Frontal cortex (tissue), 4 donors: ENCODE results near the gene CTDP1. TPM values are rescaled to one million over a fixed set of nuclear protein-coding genes. Genes with fewer than 3 reads are reported as not detected.
A peak's percentile ranks its signal among the peaks of the same experiment; 100 is the strongest.

Experiments
- DNase-seq, 2 donors: peaks; one replicate each; pipeline ENCODE4 v3.0.0; 2012; ENCODE audit warnings: low spot score in 2 of 2
- FAIRE-seq: peaks from 2 replicates; lab custom pipeline; 2012; peaks lifted over from hg19 to GRCh38; lab: Jason Lieb, UNC
- total RNA-seq: library from RNA; depleted of rRNA; stranded (reverse); fragments of >200 nt; gene quantifications from one replicate; pipeline ENCODE4 v1.2.3, GENCODE V29; 2014
- donor health status: control.
- donor health status: control.
- donor health status: control.

Gene CTDP1
- total RNA-seq, 1 donor from 2014 or later, result 16.7 TPM

DNA sequence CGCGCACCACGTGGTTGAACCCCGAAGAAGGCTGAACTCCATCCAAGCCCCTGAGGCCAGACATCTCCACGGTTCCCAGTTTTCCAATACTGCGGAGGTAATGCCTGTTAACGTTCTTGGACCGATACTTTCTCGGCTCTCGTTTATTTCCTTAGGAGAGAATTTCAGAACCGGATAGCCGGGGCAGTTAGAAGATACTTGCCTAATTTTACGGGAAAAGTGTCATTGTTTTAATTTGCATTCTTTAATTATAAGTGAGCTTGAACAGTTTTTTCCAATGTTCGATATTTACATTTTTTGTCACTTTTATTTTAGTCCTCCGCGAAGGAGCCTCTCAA, 107.9 kb downstream of the CTDP1 start:
- DNase-seq, result no peak
- no peak for FAIRE-seq

DNA sequence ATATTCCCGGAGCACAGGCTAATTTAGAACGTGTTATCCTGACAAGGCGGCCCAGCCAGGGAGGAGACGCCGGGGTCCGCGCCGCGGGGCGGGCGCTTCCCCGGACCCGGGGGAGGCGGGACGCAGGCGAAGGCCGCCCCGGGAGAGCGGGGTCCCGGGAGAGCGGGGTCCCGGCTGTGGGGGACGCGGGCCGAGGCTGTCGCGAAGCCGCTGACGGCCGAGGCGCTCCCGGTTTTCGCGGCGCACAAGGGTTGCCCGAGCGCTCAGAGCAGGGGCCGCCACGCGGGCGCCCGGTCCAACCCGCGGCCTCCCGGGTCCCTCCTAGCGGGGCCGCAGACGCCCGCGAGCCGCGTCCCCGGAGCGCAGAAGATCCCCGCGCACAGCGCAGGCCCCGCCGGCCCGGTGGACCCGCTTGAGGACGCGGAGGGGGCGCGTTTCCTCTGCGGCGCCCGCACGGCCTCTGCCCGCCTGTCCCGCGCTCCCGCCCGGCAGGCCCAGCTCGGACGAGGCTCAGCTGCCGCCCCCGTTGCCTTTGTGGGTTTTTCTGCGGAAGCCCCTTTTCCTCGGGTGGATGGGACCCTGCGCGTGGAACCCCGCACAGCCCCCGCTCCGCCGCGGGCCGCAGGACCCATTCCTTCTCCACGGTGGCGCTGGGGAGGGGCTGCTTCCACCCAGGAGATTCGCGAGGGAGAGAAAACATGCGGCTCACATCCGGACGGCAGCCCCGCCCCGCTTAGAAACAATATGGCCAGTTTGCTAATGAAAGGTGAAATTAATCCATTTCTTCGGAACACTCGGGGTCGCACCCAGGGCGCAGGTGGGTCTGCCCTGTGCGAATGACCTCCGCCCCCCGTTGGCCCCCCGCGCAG, 108.5 kb downstream of the CTDP1 start:
- DNase-seq (peak in 1 of 2 donors; percentile 42), FAIRE-seq (no peak)

DNA sequence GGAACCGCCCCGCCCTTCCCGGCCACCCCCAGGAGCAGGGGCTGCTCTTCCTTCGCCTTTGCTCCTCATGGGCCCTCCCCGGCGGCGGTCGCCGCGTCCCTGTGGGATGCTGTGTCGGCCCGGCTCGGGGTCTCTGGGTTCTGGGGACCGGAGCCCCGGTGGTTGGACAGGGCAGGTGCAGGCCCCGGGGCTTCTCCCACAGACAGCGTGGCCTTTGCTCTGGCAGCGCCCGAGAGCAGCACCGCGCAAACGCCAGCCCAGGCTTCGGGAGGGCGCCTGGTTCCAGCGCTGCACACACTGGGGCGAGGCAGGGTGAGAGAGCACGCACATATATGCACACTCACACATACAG, 109.1 kb downstream of the CTDP1 start:
- FAIRE-seq, result no peak
- no peak for DNase-seq

DNA sequence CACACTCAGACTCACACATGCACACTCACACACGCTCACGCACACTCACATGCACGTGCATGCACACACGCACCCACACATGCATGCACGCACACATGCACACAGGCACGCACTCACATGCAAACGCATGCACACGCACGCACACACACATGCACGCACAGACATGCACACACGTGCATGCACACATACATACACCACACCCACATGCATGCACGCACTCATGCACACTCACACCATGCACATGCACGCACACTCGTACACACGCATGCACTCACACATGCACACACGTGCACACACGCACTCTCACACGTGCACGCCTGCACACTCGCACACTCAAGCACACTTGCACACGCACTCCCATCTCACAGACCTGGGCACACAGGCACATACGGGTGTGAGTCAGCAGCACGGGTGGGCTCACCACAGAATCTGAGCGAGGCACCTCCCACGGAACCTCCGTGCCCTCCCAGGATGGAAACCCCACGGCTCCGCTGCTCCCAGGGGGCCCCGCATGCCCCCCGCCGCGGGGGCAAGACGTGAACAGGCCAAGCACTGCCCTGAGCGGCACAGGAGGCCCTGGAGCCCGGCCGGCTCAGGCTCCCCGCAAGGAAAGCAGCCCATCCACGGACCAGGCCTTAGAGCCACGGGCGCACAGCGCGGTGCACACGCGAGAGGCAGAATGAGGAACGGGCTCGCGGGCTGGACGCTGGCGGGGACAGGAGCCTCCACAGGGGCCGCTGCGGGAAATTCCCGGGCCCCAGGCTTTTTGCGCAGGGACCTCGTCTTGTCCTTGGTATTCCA, 109.7 kb downstream of the CTDP1 start:
- DNase-seq, result no peak
- FAIRE-seq, result no peak

DNA sequence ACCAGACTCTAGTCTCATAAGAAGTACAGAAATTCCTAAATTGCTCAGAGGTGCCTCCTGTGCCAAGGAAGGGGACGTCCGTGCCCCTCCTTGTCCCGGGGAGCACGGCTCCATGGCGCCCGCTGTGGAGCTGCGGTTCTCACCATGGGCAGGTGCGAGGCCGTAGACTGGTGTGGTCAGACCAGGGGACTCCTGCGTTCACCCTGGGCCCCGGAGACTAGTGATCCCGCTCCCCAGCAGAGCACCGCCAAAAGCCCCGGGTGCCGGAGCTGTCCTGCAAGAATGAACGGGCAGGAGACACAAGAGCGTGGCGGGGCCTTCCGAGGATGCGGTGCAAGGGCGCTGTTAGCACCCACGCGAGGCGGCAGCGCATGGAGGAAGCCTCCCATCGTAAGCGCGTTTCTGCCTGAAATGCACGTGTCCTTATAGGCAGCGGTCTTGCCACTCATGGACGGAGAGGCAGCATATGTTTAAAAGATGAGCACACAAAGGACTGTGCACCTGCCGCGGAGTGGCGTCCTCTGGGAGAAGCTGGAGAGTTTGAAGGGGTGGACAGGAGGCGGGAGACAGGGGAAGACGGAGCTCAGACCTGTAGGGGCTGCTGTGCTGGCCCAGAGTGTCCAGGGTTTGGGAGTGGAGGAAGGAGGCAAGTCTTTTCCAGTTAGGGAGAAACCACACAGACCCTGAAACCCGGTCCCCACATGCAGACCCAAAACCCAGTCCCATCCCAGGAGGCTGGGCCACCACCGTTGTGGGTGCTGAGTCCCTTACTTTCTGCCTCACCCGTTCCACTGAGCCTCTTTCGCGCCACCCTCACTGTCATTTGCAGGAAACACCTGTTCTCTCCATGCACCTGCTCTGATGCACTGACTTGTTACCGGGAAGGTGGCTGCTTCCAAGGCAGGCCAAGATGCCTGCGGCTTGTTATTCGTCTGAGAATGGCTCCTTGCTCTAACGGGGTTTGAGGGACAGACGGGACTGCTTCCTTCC, 110.6 kb downstream of the CTDP1 start:
- DNase-seq (no peak), FAIRE-seq (no peak)

DNA sequence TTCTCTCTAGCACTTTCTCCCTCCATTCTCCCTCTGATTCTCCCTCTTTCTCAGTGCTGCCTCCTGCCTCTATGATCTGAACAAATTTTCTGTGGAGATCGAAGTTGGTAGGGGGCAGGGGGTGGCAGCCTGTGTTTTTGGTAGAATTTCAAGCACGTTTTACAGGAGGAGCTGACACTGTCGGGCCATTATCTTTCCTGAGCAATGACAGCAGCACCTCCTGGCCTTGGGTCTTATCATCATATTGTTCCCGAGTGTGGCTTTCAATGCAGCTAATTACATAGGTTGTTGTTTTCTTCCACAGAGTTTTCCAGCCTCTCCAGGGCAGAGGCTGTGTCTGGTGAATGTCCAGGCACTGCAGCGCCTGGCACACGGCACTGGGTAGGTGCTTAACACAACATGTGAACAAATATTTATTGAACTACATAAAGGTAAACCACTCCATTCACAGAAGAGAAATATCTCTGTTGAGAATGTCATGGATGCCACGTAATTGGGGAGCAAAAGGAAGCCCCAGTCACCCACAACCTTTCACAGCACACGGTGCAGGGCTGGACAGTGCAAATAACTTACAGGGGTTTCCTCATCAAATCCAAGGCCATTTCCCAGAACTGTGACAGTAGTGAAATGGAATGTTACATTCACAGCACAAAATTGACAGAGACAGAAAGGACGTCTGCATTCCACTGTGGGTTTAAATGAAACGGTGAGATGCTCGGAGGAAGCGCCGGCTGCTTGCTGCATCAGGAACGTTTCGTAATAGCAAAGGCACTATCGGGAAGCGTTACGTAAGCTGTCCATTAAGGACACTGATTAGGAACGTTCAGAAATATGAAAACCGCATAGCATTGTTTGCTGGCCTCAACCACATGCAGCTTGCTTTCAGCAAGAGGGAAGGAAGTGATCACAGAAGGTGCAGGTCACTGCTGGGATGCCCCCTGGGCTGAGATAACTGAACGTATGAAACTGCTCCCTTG, 111.7 kb downstream of the CTDP1 start:
- DNase-seq (no peak), FAIRE-seq (no peak)

DNA sequence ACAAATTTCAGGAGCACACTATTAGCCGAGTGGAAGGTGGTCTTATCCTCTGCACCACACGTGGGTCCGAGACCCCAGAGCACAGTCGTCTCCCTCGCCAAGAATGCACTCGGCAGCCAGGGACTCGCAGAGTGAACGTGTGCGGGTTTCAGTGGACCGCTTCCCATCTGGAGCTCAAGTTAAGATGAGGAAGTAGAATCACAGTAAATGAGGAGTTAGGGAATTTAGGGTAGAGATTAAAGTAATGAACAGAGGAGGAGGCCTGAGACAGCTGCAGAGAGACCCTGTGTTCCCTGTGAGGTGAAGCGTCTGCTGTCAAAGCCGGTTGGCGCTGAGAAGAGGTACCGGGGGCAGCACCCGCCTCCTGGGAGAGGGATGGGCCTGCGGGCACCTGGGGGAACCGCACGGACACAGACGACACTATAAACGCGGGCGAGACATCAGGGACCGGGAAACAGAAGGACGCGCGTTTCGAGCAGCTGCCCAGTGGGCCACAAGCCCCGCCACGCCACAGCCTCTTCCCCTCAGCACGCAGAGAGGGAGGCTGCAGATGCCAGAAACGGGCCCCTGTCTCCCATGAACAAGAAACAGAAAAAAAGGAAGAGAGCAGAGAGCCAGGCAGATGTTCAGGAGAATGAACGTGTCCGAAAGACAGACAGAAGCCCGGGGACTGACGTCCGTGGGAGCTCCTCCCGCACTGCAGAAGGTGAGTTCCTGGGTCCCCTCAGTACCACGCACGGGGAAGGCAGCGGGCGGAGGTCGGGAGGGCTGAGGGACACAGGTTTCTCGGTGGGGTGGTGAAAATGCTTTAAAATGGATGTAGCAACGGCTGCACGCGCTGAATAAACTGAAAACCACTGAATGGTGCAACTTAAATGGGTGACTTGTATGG, 112.7 kb downstream of the CTDP1 start:
- DNase-seq, result no peak
- no peak for FAIRE-seq

DNA sequence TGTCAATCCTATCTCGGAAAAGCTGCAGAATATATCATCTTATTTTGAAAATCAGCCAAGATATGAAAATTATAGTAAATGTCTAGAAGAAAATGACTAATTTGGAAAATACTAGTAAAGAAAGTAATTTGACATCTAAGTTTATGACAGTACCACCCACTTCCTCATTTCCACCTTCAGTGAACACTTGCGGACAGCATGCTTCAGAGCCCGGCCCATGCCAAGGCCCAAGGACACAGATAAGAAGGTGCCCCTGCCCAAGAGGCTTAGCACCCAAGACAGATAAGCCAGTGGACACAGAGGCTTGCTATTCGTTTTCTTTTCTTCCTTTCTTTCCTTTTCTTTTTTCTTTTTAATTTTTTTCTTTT, 113.4 kb downstream of the CTDP1 start:
- FAIRE-seq, result no peak

DNA sequence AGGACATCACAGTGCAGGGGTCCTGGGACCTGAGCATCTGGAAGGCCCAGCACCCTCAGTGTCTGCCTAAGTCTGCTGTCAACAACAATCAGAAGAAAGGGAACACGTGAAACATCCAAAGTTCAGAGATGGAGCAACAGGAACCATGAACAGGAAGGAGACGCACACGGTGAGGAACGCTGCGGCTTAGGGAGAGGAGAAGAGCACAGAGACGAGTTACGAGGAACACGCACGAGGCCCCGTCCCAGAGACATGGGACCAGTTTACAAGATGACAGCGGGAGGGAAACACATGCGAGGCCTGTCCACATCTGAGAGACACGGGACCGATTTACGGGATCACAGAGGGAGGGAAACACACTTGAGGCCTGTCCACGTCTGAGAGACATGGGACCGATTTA, 115.2 kb downstream of the CTDP1 start:
- no peak for DNase-seq
- FAIRE-seq, result no peak

More for the DNA sequence above, 113.4 kb downstream of the CTDP1 start:
- no peak for DNase-seq

DNA sequence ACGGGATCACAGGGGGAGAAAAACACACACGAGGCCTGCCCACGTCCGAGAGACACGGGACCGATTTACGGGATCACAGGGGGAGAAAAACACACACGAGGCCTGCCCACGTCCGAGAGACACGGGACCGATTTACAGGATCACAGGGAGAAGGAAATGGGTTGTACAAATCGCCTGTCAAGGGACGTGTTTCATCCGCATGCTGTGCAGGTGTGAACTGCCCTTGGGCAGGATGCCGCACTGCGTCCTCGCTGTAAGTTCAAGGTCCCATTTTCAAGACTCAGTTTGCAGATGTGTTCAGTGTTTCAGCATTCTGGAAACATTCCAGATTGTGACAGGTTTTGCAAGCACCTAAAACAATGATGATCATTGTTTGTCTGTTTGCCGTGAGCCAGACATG, 115.8 kb downstream of the CTDP1 start:
- DNase-seq, result no peak
- FAIRE-seq, result no peak

DNA sequence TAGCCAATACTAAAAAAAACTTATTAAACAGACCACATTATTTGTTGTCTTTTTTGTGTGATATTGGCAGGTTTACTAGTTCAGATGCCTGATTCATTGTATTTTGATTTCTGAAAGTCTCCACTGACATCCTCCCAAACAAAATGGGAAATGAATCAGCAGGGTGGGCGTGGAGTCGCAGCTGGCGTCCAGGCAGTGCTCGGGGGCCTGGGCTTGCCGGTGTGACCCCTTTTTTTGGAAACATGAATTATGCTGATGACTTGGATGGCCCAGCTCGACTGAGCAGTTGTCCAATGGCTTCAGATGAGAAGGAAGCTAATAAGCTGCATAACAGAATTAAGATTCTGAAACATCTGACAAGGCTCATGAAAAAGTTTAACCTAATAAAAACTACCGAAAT, 116.4 kb downstream of the CTDP1 start:
- DNase-seq (no peak), FAIRE-seq (no peak)

DNA sequence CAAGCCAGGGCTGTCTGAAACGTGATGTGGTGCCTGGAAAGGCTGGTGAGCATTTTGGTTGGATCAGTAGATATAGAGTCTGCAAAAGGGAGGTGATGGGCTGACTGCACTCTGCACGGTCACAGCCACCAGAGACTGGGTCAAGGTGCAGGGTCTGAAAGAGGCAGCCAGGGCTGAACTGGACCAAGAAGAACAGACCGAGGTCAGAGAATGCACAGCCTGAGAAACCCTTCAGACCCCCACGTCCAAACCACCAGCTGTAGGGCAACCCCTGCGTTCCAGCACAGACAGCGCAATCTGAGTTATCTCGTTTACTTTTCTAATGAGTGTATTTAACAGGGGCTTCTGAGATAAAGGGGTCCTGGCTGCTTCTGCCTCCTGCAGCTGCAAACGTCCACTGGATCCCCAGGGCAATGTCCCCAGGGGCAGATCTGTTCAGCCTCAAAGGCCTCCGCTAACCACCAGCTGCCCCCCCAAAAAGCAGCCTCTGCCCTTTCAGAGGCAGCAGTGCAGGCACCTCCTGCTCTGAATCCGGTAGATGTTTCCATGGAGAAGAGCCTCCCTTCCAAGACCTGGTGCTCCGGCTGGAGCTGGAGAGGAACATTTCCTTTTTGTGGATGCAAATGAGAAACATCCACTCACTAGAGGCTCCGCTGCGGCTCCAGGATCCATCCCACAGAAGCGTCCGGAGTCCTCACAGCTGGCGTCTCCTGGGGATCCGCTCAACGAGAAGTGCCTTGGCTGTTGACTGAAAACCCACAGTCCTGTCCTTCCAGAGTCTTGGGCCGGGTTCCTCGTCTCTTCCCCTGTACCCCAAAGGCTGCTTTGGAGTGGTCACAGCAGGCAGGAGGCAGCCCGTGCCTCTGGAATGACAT, 117.2 kb downstream of the CTDP1 start:
- no peak for DNase-seq
- no peak for FAIRE-seq

DNA sequence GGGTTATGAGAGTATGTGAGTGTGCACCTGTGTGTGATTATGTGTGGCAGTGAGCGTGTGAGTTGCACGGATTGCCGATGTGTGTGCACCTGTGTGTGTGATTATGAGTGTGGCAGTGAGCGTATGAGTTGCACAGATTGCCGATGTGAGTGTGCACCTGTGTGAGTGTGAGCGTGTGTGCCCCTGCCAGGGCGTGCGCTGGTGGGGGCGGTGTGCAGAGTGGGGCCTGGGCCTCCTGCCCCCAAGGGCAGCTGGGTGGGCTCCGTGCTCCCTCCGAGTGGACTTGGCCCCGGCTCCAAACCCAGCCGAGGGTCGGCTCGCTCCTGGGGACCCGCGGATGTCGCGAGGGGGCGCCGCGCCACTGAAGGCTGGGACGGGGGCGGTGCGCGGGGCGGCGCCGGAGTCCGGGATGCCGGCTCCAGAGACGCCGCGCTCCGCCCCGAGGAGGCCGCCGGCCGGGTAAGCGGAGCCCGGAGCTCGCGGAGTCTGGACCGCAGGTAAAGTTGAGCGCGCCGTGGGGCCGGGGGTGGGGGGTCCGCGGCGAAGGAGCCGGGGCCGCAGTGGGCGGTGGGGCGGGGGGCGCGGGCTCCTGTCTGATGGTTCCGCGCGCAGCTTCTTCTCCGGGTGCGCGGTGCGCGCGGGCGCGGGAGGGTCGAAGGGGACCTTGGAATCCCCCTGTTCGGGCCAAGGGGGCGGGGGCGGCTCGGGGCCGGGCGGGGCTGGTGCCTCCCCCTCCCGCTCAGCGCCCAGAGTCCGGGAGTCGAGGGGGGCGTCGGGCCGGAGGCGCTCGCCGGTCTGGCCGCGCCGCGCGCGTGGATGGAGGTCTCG, 118.1 kb downstream of the CTDP1 start, which contains the start of gene KCNG2:
TSS of gene KCNG2 (plus strand) at position 421 of the 828 bp plus-strand sequence. CDS start 65,730 bp downstream, outside the sequence.
- FAIRE-seq, result no peak
- DNase-seq, result peak; percentile 68 to 70

DNA sequence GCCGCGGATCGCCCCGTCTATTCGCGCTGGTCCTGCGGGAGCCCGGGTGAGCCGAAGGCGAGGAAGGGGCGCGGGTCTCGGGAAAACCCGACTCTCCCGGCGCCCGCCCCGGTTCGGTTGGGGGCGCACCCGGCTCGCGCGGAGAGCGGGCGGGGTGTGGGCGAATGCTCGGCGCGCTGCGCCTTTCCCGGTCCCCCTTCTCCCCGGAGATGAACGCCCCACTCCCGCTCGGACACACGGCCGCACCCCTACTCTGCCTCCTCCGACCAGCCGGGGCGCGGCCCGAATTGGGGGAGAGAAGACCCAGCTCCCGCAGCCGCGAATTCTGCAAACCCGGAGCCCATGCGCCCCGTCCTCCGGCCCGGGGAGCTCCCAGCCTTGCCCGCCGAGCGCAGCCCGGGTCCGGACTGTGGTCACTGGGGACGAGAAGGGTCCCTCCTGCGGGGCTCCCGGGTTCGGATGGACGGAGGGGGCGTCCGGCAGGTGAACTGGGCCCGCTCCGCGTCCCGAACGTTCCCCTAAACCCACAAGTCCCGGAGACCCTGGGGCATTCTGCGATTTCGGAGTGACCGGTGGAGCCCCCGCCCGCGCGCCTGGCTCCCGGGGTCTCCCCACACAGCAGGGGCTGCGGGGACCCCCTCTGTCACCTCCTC, 118.9 kb downstream of the CTDP1 start:
- no peak for DNase-seq
- FAIRE-seq, result no peak

DNA sequence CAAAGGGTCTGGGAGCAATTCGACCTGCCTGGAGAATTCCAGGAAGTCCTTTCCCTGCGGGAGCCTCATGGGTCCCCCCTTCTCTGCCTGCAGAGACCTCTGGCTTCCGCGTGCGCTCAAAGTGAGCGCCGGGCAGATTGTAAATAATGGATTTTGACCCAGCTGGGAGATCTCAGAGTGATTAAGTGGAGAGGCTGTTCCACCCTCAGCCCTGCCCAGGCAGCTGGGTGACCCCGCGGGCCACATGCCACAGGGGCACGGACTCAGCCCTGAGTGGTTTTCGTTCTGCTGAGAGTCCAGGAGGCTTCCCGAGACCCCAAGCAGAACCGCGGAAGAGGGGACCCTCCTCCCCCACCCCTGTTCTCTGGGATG, 119.4 kb downstream of the CTDP1 start:
- no peak for FAIRE-seq
- no peak for DNase-seq
